Epithelial cell of prostate (primary cell): Measurements from ENCODE around the gene PKM.

ENCODE experiments used
- DNase-seq: peaks from one replicate; pipeline ENCODE4 v3.0.0-alpha.2; 2011; ENCODE audit warnings: low read depth, low spot score
- H3K27ac ChIP-seq: fragments of 450-650 bp; 2 replicates; pipeline ENCODE4 v1.5.1; 2017; ENCODE audit warnings: mild to moderate bottlenecking

The PKM gene

GRCh38 chr15:72236381-72237003 is 5.5 kb upstream of the PKM start:
- peak overlapping the region; percentile 84 for H3K27ac ChIP-seq
- no peak for DNase-seq

DNA sequence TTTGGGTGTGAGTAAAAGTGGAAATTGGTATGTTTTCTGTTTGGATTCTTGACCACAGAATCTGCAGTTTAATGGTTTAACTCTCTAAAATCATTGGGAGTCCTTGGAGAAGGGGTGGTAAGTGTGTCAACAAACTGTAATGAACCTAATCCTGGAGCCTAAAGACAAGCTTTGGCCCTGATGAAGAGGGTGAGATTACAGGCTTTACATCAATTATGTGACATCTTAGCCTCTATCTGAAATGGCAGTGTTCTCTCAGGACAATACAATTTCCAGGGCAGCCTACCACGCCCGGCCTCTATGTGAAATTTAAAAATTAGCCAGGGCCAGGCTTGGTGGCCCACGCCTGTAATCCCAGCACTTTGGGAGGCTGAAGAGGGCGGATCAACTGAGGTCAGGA is 4.3 kb upstream of the PKM start:
- no peak for DNase-seq
- no peak overlapping the region for H3K27ac ChIP-seq

DNA sequence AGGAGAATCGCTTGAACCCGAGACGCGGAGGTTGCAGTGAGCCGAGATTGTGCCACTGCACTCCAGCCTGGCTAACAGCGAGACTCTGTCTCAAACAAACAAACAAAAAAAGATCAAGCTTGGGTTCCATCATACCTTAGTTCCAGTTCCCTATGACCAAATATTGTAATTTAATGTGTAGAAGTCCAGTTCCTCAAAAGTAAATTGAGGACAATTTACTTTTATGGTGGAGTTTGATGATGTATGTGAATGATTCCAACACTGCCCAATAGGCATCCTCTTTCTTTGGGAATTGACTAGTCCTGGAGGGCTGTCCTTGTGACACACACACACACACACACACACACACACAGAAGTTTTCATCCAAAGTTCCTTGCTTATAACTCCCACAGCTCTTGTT is 2.8 kb upstream of the PKM start:
- DNase-seq = no peak
- no peak overlapping the region for H3K27ac ChIP-seq

- DNase-seq = no peak
- peak overlapping the region; percentile 96 for H3K27ac ChIP-seq
Measured at GRCh38 chr15:72231833-72232478, 966 bp upstream of the PKM start.

- no peak for DNase-seq
Measured at GRCh38 chr15:72230197-72231065, 559 bp downstream of the PKM start.

DNA sequence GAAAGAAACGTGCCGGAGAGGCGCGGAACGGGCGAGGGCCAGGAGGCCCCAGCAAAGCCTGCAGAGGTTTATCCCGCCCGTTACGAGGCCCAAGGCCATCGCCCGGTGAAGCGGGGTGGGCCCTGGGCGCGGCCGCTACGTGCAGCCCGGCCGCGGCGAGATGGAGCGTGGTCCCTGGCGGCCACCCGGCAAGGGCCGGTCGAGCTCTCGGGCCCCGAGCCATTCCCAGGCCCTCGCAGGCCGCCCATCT is 1.1 kb downstream of the PKM start:
- H3K27ac ChIP-seq = peak overlapping the region; percentile 96
- no peak for DNase-seq

More at GRCh38 chr15:72230197-72231065, 559 bp downstream of the PKM start:
- H3K27ac ChIP-seq = peak overlapping the region; percentile 96

DNA sequence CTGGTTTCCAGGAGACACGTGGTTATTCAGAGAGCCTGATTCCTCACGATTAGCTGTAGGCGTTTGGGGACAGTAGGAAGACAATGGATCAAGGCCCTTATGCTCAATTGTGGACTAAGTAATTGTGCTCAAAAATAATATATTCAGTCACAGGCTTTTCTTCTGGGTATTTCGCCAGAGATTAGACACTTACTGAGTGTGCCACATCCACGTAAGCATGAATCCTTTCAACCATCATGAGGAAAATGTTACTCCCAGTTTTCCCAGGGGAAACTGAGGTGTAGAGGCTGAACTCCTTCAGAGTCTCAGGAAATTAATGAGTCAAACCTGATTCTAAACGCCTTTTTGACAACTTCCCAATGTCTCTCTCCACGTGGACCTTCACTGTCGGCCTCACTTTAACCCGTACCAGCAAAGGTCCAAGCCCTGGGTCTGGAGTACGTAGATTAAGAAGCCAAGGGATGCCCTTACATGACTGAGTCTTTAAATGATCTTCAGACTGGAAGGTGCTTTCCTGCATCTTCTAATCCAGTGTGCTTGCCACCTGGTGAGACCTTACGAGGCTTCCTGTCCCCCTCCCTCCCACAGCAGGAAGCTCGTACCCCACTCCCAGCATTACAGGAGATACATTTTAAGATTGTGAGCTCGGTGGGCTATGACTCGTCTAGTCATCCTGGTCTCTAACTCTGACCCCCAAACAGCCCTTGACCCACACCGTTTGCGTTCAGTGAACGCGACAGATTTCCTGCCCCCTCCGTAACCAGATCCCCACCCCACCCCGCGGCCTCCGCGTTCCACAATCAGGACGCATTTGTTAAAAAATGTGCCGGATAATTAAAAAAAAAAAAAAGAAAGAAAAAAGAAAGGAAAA is 1.7 kb downstream of the PKM start:
- peak overlapping the region; percentile 96 for H3K27ac ChIP-seq

DNA sequence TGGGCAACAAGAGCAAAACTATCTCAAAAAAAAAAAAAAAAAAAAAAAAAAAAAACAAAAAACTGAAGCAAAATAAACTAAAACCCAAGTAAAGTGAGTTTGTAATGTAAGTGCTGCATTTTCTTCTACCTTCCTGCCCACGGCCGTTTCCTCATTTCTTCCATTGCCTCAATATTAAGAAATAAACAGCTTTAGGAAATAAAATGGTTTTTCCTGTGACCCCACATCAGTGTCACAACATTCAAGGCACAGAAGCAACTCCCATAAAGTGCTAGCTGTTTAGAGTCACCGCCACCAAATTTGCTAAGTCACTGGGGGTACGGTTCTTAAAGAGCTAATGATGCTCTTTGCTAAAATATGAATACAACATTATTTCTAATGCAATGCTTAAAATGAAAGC is 3.3 kb downstream of the PKM start:
- H3K27ac ChIP-seq = peak overlapping the region; percentile 96
- DNase-seq = no peak

More for the DNA sequence above, 1.7 kb downstream of the PKM start:
- no peak for DNase-seq

DNA sequence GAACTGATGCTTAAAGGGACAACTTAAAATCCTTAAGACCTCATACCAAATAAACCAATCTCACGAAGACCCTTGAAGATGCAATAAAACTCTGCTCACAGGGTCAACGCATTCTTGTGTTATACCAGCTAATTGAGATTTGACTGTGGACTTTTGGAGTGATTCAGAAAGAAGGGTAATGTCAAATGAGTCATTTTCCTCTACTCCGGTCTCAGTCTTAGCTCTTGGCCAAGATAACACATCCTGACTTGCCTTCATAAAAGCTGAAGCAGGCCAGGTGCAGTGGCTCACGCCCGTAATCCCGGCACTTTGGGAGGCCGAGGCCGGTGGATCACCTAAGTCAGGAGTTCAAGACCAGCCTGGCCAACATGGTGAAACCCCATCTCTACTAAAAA is 3.8 kb downstream of the PKM start:
- DNase-seq = peak; percentile 91

DNA sequence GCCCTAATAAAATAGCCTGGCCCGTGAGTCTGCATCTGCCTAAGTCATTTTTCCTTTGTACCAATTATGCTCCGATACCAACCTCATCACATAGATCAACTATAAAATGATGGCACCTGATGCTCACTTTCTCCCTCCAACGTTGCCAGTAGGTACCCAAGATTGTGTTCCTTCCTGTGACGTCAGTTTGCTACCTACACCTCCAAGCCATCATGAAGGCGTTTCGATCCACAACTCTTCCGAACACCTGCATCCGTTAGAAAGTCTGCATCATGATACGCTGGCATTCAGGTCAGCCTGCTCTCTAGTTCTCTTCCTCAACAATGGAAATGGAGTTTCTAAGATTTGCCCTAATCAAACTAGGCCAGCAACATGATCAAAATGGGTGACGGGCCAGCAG is 7.7 kb downstream of the PKM start:
- no peak for DNase-seq
- H3K27ac ChIP-seq = peak overlapping the region; percentile 96

More for the DNA sequence above, 3.8 kb downstream of the PKM start:
- peak overlapping the region; percentile 96 for H3K27ac ChIP-seq

- H3K27ac ChIP-seq = peak overlapping the region; percentile 96
- DNase-seq = peak; percentile 81
Measured at GRCh38 chr15:72222393-72222792, 8.6 kb downstream of the PKM start.

DNA sequence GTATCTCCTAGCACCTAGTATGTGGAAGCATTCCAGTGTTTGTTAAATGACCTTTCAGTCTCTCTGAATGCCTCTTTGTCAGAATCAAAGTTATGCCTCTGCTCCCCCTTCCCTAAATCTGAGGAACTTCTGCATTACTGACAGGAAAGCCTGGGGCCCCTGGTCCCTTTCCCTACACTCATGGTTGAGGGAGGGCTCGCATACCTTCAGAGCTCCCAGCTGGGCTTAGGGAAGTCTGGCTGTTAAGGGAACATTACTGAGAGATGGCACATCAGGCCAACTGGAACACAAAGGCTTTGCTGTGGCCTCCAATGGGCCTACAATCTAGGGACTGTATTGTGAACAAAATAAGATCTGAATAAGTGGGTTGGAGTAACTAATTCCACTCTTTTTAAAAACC is 10.3 kb downstream of the PKM start:
- DNase-seq = no peak
- peak overlapping the region; percentile 96 for H3K27ac ChIP-seq

DNA sequence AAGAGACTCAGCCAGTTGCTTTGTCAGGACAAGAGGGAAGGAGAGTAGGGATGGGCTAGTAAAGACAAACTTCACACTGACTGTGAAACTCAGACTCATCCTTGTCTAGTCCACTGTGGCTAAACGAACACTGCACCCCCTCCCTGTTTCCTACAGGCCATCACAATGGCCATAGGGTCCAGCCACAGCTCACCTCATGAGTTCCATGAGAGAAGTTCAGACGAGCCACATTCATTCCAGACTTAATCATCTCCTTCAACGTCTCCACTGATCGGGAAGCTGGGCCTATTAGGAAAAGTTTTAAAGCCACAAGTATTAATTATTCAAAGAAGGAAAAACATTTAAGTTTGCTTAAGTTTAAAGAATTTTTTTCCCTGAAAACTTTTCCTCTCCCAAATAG is 13.8 kb downstream of the PKM start:
- peak overlapping the region; percentile 96 for H3K27ac ChIP-seq
- no peak for DNase-seq

- no peak for DNase-seq
- peak overlapping the region; percentile 96 for H3K27ac ChIP-seq
Measured at GRCh38 chr15:72216079-72216478, 14.9 kb downstream of the PKM start.

DNA sequence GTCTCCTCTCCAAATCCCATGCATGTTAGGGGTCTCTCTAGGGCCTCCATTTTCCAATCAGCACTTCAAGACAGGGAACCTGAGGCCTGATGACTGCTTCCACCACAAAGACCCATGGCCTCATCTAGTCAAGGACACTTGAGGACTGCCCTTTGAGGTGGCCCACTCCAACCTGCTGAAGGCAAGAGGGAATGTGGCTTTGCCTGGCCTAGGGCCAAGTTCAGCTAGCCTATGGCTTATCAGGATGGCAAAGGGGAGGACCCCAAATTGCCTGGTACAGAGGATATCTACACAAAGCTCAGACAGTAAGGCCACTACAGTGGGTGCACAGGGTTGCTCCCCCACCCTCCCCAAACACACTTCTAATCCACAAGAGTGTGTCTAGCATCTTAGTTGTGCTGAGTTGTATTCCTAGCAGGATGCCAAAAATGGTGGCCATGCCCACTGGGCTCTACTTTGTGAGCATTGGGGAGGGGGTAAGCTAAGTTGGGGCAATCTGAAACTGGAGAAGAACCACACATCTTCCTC is 23.4 kb downstream of the PKM start:
- H3K27ac ChIP-seq = peak overlapping the region; percentile 97
- no peak for DNase-seq

- DNase-seq = no peak
- peak overlapping the region; percentile 97 for H3K27ac ChIP-seq
Measured at GRCh38 chr15:72206677-72207000, 24.4 kb downstream of the PKM start.

- H3K27ac ChIP-seq = peak overlapping the region; percentile 97
- no peak for DNase-seq
Measured at GRCh38 chr15:72205896-72206676, 24.9 kb downstream of the PKM start.

DNA sequence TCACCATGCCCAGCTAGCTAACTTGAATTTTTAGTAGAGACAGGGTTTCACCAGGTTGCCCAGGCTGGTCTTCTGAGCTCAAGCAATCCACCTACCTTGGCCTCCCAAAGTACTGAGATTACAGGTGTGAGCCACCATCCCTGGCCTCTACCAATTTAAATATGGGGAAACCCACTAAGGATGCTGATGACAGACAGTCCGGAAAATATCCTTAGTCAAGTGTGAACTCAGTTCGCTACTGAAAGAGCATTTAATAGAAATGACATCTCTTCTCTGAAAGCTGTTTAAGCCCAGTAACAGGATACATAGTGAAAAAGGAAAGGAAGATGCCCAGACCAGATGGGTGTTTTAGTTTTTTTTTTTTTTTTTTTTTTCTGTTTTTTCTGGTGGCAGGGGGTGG is 25.7 kb downstream of the PKM start:
- peak overlapping the region; percentile 97 for H3K27ac ChIP-seq
- no peak for DNase-seq

DNA sequence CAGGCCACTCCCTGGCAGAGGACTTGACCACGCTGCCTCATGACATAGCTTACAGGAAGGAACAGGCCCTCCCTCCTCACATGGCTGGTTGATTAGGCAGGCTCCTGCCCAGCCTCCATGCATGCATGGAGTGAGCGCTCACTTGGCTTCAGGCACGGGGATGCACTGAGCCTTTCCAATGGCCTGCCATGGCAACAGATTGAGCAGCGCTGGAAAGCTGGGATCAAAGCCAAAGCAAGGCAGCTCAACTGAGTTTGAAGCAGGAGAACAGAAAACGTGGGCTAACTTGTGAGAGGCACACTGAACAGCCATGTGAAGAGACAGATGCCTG is 27.5 kb downstream of the PKM start:
- DNase-seq = peak; percentile 93
- H3K27ac ChIP-seq = peak overlapping the region; percentile 97
